Raji (cell line): ENCODE measurements around the gene LRRC40.

Source experiments
- POLR2A ChIP-seq: IDR thresholded peaks from 2 replicates; pipeline ENCODE4 v1.6.1; 2011; ENCODE audit warnings: low read depth, low read length, control low read depth; ENCODE audit not compliant: insufficient read depth

Gene LRRC40

GRCh38 chr1:70146488-70146887 is 58.9 kb downstream of the LRRC40 start:
- no peak for TF ChIP-seq POLR2A

- TF ChIP-seq POLR2A = no peak
Measured at GRCh38 chr1:70143048-70143659, 62.2 kb downstream of the LRRC40 start.

- no peak for TF ChIP-seq POLR2A
Measured at GRCh38 chr1:70142075-70142474, 63.3 kb downstream of the LRRC40 start.

DNA sequence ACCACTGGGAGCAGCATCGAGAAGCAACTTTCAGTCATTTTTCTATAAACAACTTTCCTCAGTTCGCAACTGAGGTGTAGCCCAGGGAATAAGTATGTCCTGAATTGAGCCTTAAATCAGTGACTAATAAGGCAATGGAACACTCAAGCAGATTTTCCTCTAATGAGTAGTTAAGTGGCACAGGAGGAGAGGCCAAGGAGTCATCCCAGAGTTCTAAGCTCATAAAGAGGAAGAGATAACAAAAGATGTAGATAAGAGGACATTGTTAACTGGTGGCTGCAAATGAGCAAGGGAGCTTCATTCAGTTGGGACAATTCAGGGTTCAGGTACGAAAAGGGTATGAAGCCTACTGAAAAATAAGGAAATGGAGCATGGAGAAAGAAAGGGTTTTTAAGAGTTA is 64.5 kb downstream of the LRRC40 start:
- no peak for TF ChIP-seq POLR2A

- no peak for TF ChIP-seq POLR2A
Measured at GRCh38 chr1:70140343-70140742, 65.0 kb downstream of the LRRC40 start.

- TF ChIP-seq POLR2A = no peak
Measured at GRCh38 chr1:70134148-70134547, 71.2 kb downstream of the LRRC40 start.

GRCh38 chr1:70117046-70117445 is 88.3 kb downstream of the LRRC40 start:
- TF ChIP-seq POLR2A = no peak

GRCh38 chr1:70115315-70115714 is 90.1 kb downstream of the LRRC40 start:
- TF ChIP-seq POLR2A = no peak

DNA sequence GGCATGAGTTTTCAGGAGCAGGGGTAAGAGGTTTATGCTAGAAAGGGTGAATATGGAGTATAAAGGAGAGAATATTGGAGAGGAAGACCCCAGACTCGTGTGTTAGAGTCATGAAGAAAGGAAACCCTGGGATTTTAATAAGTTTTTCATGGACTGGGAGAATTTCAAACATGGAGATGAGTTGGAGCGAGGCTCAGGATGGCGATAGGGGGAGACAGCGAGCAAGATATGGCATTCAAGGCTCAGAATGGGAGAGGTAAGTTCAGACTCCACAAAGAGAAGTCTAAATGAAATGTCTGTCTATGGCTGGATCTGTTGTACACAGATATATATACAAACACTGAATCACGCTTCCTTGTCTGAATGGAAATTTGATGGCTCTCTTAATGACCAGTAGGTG is 92.5 kb downstream of the LRRC40 start:
- TF ChIP-seq POLR2A = no peak

GRCh38 chr1:70109241-70109640 is 96.1 kb downstream of the LRRC40 start:
- no peak for TF ChIP-seq POLR2A

- no peak for TF ChIP-seq POLR2A
Measured at GRCh38 chr1:70103770-70104169, 101.6 kb downstream of the LRRC40 start.

GRCh38 chr1:70101774-70102173 is 103.6 kb downstream of the LRRC40 start:
- TF ChIP-seq POLR2A = no peak

DNA sequence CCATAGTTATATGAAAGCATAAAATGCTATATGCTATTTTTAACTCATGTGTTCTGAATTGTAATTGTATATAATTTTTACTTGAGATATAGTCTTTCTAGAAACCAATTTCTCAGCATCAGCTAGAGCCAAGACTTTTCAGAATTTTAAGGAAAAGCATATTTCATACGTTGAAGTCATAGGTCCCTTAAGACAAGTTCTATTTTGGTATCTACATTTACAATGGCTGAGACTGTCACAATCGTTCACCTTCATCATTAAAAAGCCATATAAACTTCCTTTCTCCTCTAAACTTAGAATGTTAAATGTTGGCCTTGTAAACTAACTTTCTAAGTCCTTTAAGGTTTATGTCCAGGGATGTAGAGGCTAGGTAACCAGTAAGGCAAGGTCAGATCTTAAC is 104.1 kb downstream of the LRRC40 start:
- TF ChIP-seq POLR2A = no peak
